HG03432 (cell line): Measurements from ENCODE around the gene MAFG.

ENCODE experiments used
- ATAC-seq: cut with Tn5 transposase; IDR thresholded peaks from one replicate; pipeline ENCODE4 v1.9.1; 2021; ENCODE audit warnings: mild to moderate bottlenecking, moderate library complexity; ENCODE audit not compliant: unreplicated experiment

The MAFG gene

GRCh38 chr17:81927653-81928543, at the start of gene MAFG:
MAFG (minus strand) TSS chr17:81927735; CDS start chr17:81923185, 4,550 bp downstream.
- peak; percentile 68 for ATAC-seq

GRCh38 chr17:81976332-81977210, 49.0 kb upstream of the MAFG start:
- peak; percentile 3 for ATAC-seq

GRCh38 chr17:81973432-81973831, 45.9 kb upstream of the MAFG start:
- ATAC-seq: no peak

- ATAC-seq: no peak
Observed at GRCh38 chr17:81968850-81969812, 41.6 kb upstream of the MAFG start.

- ATAC-seq: no peak
Observed at GRCh38 chr17:81968396-81968745, 40.8 kb upstream of the MAFG start.

- ATAC-seq: peak; percentile 64
Observed at GRCh38 chr17:81967533-81968395, 40.2 kb upstream of the MAFG start.

GRCh38 chr17:81967244-81967532, 39.7 kb upstream of the MAFG start:
- no peak for ATAC-seq

GRCh38 chr17:81966343-81967243, 39.1 kb upstream of the MAFG start:
- ATAC-seq: no peak

- no peak for ATAC-seq
Observed at GRCh38 chr17:81964081-81964849, 36.7 kb upstream of the MAFG start.

GRCh38 chr17:81962499-81963441, 35.2 kb upstream of the MAFG start:
- no peak for ATAC-seq

- ATAC-seq: no peak
Observed at GRCh38 chr17:81961521-81962498, 34.3 kb upstream of the MAFG start.

- no peak for ATAC-seq
Observed at GRCh38 chr17:81961087-81961511, 33.6 kb upstream of the MAFG start, which contains the start of gene NOTUM. NOTUM (minus strand) TSS chr17:81961187; CDS start chr17:81960909, 278 bp downstream.

GRCh38 chr17:81960130-81960958, 32.8 kb upstream of the MAFG start:
- ATAC-seq: no peak

- ATAC-seq: no peak
Observed at GRCh38 chr17:81959362-81960129, 32.0 kb upstream of the MAFG start.
